A549 treated with DMSO at 1 μM for 4 hours (cell line): ENCODE results near the gene METTL23. TPM values are rescaled to one million over a fixed set of nuclear protein-coding genes. Genes with fewer than 3 reads are reported as not detected.

Experiments used
- total RNA-seq: library from RNA; stranded (reverse); fragments of 200-300 nt; extraction: Qiagen RNA extraction; gene quantifications from 5 replicates; pipeline ENCODE4 v1.2.3, GENCODE V29; 2022; ENCODE audit warnings: low read depth

The METTL23 gene
- total RNA-seq: 56.3 to 67.2 TPM (median 60.6 TPM) in 5 replicates

GRCh38 chr17:76726776-76727718 is at the start of gene METTL23:
TSS of gene METTL23 (plus strand) at chr17:76726839. CDS start at chr17:76729711, 2,872 bp downstream.

GRCh38 chr17:76710863-76711611 is 15.6 kb upstream of the METTL23 start, which contains the start of gene MXRA7:
TSS of gene MXRA7 (minus strand) at chr17:76710965. CDS start at chr17:76710946, 19 bp downstream.

GRCh38 chr17:76726231-76726775 is 336 bp upstream of the METTL23 start, which contains the start of gene JMJD6:
TSS of gene JMJD6 (minus strand) at chr17:76726606. CDS start at chr17:76726475, 131 bp downstream.

GRCh38 chr17:76737082-76737675 is 10.5 kb downstream of the METTL23 start, which contains the start of gene SRSF2:
TSS of gene SRSF2 (minus strand) at chr17:76737331. CDS start at chr17:76737160, 171 bp downstream.

GRCh38 chr17:76737676-76738467 is 11.2 kb downstream of the METTL23 start, which contains the start of gene MFSD11:
TSS of gene MFSD11 (plus strand) at chr17:76738119. CDS start at chr17:76738353, 234 bp downstream.

Other genes with a start within 250 kb of the METTL23 start
- 44.6 to 76.6 TPM (median 66.4 TPM) in 5 replicates for gene RHBDF2, start 225.4 kb upstream of the METTL23 start, total RNA-seq
- gene CYGB, start 189.1 kb upstream of the METTL23 start, total RNA-seq: 0.77 to 2.0 TPM (median 1.0 TPM) in 5 replicates
- gene PRCD, start 186.8 kb upstream of the METTL23 start, total RNA-seq: not detected in 5 replicates
- 0.18 to 0.52 TPM (median 0.25 TPM) in 5 replicates for gene ST6GALNAC2, start 141.0 kb upstream of the METTL23 start, total RNA-seq
- 0.15 to 0.44 TPM (median 0.30 TPM) in 4 of 5 replicates, not detected in the other for gene ST6GALNAC1, start 83.1 kb upstream of the METTL23 start, total RNA-seq
- 57.1 to 72.0 TPM (median 64.7 TPM) in 5 replicates for gene MXRA7, start 15.9 kb upstream of the METTL23 start, total RNA-seq
- gene JMJD6, start 233 bp upstream of the METTL23 start, total RNA-seq: 65.6 to 84.7 TPM (median 78.9 TPM) in 5 replicates
- 404 to 467 TPM (median 440 TPM) in 5 replicates for gene SRSF2, start 10.5 kb downstream of the METTL23 start, total RNA-seq
- gene MFSD11, start 11.3 kb downstream of the METTL23 start, total RNA-seq: 21.3 to 24.2 TPM (median 21.8 TPM) in 5 replicates
- gene MGAT5B, start 141.6 kb downstream of the METTL23 start, total RNA-seq: 20.2 to 25.7 TPM (median 22.8 TPM) in 5 replicates